ENCODE measurements around the gene KRIT1. TPM values are rescaled to one million over a fixed set of nuclear protein-coding genes. Genes with fewer than 3 reads are reported as not detected.

The KRIT1 gene
- total RNA-seq, 1 experiment from 2014 or later: 34.9 TPM

GRCh38 chr7:92282930-92283329 is 37.2 kb upstream of the KRIT1 start:
- Histone ChIP-seq H3K23ac (ENCODE audit: insufficient read length, low read depth, low read length) (no peak overlapping the region), H3K56ac (ENCODE audit: insufficient read length, low read depth, low read length) (no peak overlapping the region), H3K9me3 (ENCODE audit: control insufficient read depth, low read depth, low read length) (no peaks in the 10 kb centered on the region), H3K79me1 (ENCODE audit: insufficient read depth, low read depth, low read length, poor library complexity, severe bottlenecking) (peaks cover 3% of the 10 kb centered on the region), H3K4ac (ENCODE audit: low read depth, low read length) (no peak overlapping the region), H2AFZ (ENCODE audit: low read length) (no peak overlapping the region), H3K4me2 (ENCODE audit: insufficient read depth, insufficient read length, low read length) (no peak overlapping the region), H2AK5ac (ENCODE audit: insufficient read length, low read length) (no peak overlapping the region), H3K4me1 (ENCODE audit: insufficient read depth, low read length) (peaks cover 2% of the 10 kb centered on the region; the same call in 1 of the 2 replicates), H3K27ac (ENCODE audit: insufficient read length, low read depth, low read length) (no peak overlapping the region), H3K18ac (ENCODE audit: insufficient read length, low read depth, low read length) (no peak overlapping the region), H4K91ac (ENCODE audit: insufficient read length, low read depth, low read length) (no peak overlapping the region), H3K14ac (ENCODE audit: insufficient read depth, low read length) (no peak overlapping the region), H2BK12ac (ENCODE audit: insufficient read length, low read depth, low read length) (no peak overlapping the region), H4K5ac (ENCODE audit: insufficient read length, low read depth, low read length) (no peak overlapping the region), H4K8ac (replicated peaks; ENCODE audit: insufficient read length, low read depth, low read length) (no peak overlapping the region), H3K79me2 (ENCODE audit: insufficient read depth, low read length) (peaks cover 2% of the 10 kb centered on the region; the same call in 1 of the 2 replicates), H2BK5ac (ENCODE audit: insufficient read length, low read length) (no peak overlapping the region), H3K23me2 (ENCODE audit: insufficient read length, low read depth, low read length, poor library complexity, severe bottlenecking) (no peaks in the 10 kb centered on the region), H4K20me1 (ENCODE audit: control insufficient read depth, insufficient read depth, insufficient read length) (no peaks in the 10 kb centered on the region), H2BK120ac (ENCODE audit: low read depth, low read length, poor library complexity, severe bottlenecking) (no peak overlapping the region), H2BK20ac (ENCODE audit: low read depth, low read length, poor library complexity, severe bottlenecking) (no peak overlapping the region), H3K9ac (ENCODE audit: extremely low read depth, insufficient read length, low read length) (no peak overlapping the region), H3K27me3 (ENCODE audit: insufficient read depth, low read length) (no peaks in the 10 kb centered on the region), H3T11ph (ENCODE audit: low read length) (no peak overlapping the region), H2BK15ac (ENCODE audit: low read depth, low read length) (no peak overlapping the region)
- H3K36me3 Mint-ChIP-seq (ENCODE audit: insufficient read depth in 1 of 3, low read depth in 3 of 3): peaks cover 5 to 6% (median 6%) of the 10 kb centered on the region in 3 experiments; a peak in 5 of 7 replicates
- no peaks in the 10 kb centered on the region for H3K27me3 Mint-ChIP-seq (ENCODE audit: low read depth)
- whole genome bisulfite sequencing (ENCODE audit: extremely low coverage, insufficient read length, low lambda C conversion rate): no CpG with 5 or more reads among the region's 1 CpG
- no peak overlapping the region for H3K4me3 Mint-ChIP-seq
- H3K9me3 Mint-ChIP-seq: peaks cover 0 to 5% of the 10 kb centered on the region in 2 experiments; a peak in 2 of 5 replicates
- DNase-seq: no peak
- no peak for TF ChIP-seq CTCF (conservative IDR thresholded peaks at IDR 0.05)
- H3K27ac Mint-ChIP-seq: peak overlapping the region in 2 of 3 experiments; percentile 62 to 66; a peak in 2 of 7 replicates
- H3K4me1 Mint-ChIP-seq: peaks cover 20 to 23% of the 10 kb centered on the region in 2 experiments

All from H9 (cell line).